SK-N-MC (cell line): ENCODE measurements around the gene PSMD10.

ENCODE experiments used
- EZH2 ChIP-seq: fragments of 200-600 bp; sonication (generic); IDR thresholded peaks from one replicate; pipeline ENCODE4 v1.6.1; 2017; ENCODE audit warnings: antibody characterized with exemption
- POLR2AphosphoS5 ChIP-seq: IDR thresholded peaks from 2 replicates; pipeline ENCODE4 v1.6.1; 2012; ENCODE audit warnings: mild to moderate bottlenecking, low read depth, low read length, borderline replicate concordance

DNA sequence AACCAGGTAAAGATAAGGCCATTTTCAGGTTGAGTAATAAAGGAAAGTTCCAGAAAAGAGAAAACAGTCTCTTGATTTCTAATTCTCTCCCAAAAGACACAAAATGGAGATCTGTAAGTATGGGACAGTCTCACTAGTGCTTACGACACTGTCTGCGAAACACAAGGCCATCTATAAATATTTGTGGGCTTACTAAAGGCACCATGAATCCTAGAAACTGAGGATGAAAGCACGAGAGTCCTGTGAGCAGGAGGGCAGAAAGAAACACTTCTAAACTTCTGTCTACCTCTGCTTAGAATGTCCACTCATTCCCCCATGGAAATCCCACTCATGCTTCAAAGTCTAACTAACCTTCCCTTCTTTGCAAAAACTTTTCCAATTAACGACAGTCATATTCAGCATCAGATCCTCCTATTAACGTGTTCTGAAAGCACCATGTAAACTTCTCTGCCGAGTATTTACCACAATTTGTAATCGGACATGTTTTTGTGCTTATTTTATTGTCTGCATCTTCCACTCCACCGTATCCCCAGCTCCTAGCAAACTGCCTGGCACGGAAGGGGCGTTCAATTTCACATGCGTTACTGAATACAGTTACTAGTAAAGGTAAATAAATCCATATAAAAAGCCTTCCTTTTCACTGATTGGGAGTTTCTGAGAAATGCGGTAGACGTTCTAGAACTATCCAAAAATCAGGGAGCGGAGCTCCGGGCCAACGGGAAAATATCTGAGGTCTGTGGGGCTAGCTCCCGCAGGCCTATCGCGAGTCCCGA lies 665 bp downstream of the PSMD10 start:
- no peak for TF ChIP-seq EZH2
- no peak for TF ChIP-seq POLR2AphosphoS5
